Esophagus (tissue), 2 donors: ENCODE data around the gene HMGCL. TPM values are rescaled to one million over a fixed set of nuclear protein-coding genes. Genes with fewer than 3 reads are reported as not detected.

ENCODE experiments used
- H3K27ac ChIP-seq, 2 donors: one replicate each; pipeline ENCODE4 v1.5.1; 2013; ENCODE audit warnings: low read depth in 2 of 2, mild to moderate bottlenecking in 2 of 2, inconsistent platforms in 1 of 2, low read length in 1 of 2, moderate library complexity in 1 of 2
- H3K27me3 ChIP-seq, 2 donors: one replicate each; pipeline ENCODE4 v1.6.1; 2013; ENCODE audit warnings: low read length in 2 of 2, control low read depth in 1 of 2, mild to moderate bottlenecking in 1 of 2; ENCODE audit not compliant: insufficient read depth in 2 of 2, control insufficient read depth in 1 of 2
- H3K36me3 ChIP-seq, 2 donors: one replicate each; pipeline ENCODE4 v1.6.1; 2013; ENCODE audit warnings: low read length in 1 of 2; ENCODE audit not compliant: control insufficient read depth in 2 of 2, insufficient read depth in 2 of 2
- H3K4me1 ChIP-seq, 2 donors: one replicate each; pipeline ENCODE4 v1.6.1; 2013; ENCODE audit warnings: low read length in 1 of 2; ENCODE audit not compliant: control insufficient read depth in 2 of 2, insufficient read depth in 2 of 2
- H3K4me3 ChIP-seq, 2 donors: one replicate each; pipeline ENCODE4 v1.5.1; 2013; ENCODE audit warnings: low read length in 2 of 2, mild to moderate bottlenecking in 2 of 2, low read depth in 1 of 2, moderate library complexity in 1 of 2
- H3K9me3 ChIP-seq, 2 donors: one replicate each; pipeline ENCODE4 v1.6.1; 2013; ENCODE audit warnings: mild to moderate bottlenecking in 2 of 2, low read depth in 1 of 2, low read length in 1 of 2, moderate library complexity in 1 of 2; ENCODE audit not compliant: control insufficient read depth in 2 of 2, insufficient read depth in 1 of 2
- WGBS, 2 donors: extraction: QIAGEN DNeasy Blood & Tissue Kit; methylation state at CpG; one replicate each; pipeline ENCODE4 v1.1.7; 2013; 5-methylcytosine and 5-hydroxymethylcytosine counted together
- polyA plus RNA-seq, 2 donors: library from polyadenylated mRNA; stranded (reverse); fragments of 200-250 nt; gene quantifications; one replicate each; pipeline ENCODE4 v1.2.3, GENCODE V29; 2013
- donor health status: healthy with polysubstance abuse.
- donor health status: Bipolar disorder and iron deficiency.

Gene HMGCL
- polyA plus RNA-seq, 2 donors: 16.8 to 27.4 TPM

- 58 to 62% methylated on average over 10 of the region's 10 CpGs for WGBS, 2 donors
- peaks cover 8 to 12% of the 10 kb centered on the region in 2 donors for H3K36me3 ChIP-seq
- no peak overlapping the region for H3K27ac ChIP-seq
- no peak overlapping the region for H3K4me3 ChIP-seq
- peaks cover 0 to 12% of the 10 kb centered on the region in 2 donors for H3K4me1 ChIP-seq
- H3K9me3 ChIP-seq: no peaks in the 10 kb centered on the region
- no peaks in the 10 kb centered on the region for H3K27me3 ChIP-seq
These were observed 23.4 kb downstream of the HMGCL start for GRCh38 chr1:23801876-23802275.

GRCh38 chr1:23801338-23801748 lies 23.9 kb downstream of the HMGCL start:
- H3K27me3 ChIP-seq: no peaks in the 10 kb centered on the region
- H3K27ac ChIP-seq: peak overlapping the region; percentile 81 to 85
- peaks cover 7 to 18% of the 10 kb centered on the region in 2 donors for H3K36me3 ChIP-seq

GRCh38 chr1:23800400-23801337 lies 24.6 kb downstream of the HMGCL start, which contains the start of gene GALE:
GALE (minus strand) TSS chr1:23800754; CDS start chr1:23799007, 1,747 bp downstream.
- H3K9me3 ChIP-seq: no peaks in the 10 kb centered on the region
- H3K27me3 ChIP-seq: no peaks in the 10 kb centered on the region
- WGBS, 2 donors: 0 to 1% methylated on average over 61 to 82 of the region's 82 CpGs
- peak within 1 kb of the TSS; percentile 65 to 72 for H3K4me3 ChIP-seq
- H3K4me1 ChIP-seq: peaks cover 0 to 15% of the 10 kb centered on the region in 2 donors
- H3K27ac ChIP-seq: peak within 1 kb of the TSS; percentile 88 to 93
- peaks cover 10 to 23% of the 10 kb centered on the region in 2 donors for H3K36me3 ChIP-seq

More at GRCh38 chr1:23801338-23801748, 23.9 kb downstream of the HMGCL start:
- peak overlapping the region; percentile 55 to 65 for H3K4me3 ChIP-seq
- WGBS, 2 donors: 15 to 24% methylated on average over 19 of the region's 19 CpGs
- H3K9me3 ChIP-seq: no peaks in the 10 kb centered on the region
- peaks cover 0 to 15% of the 10 kb centered on the region in 2 donors for H3K4me1 ChIP-seq

GRCh38 chr1:23799570-23800399 lies 25.4 kb downstream of the HMGCL start:
- Histone ChIP-seq H3K9me3 (no peaks in the 10 kb centered on the region), H3K27ac (peak overlapping the region; percentile 88 to 93), H3K36me3 (peaks cover 11 to 23% of the 10 kb centered on the region in 2 donors), H3K4me1 (peaks cover 0 to 15% of the 10 kb centered on the region in 2 donors), H3K27me3 (no peaks in the 10 kb centered on the region), H3K4me3 (peak overlapping the region; percentile 65 to 72)
- 1 to 3% methylated on average over 48 of the region's 48 CpGs for WGBS, 2 donors

- no peaks in the 10 kb centered on the region for H3K27me3 ChIP-seq
- H3K4me3 ChIP-seq: peak overlapping the region; percentile 65 to 72
- 44 to 47% methylated on average over 7 of the region's 7 CpGs for WGBS, 2 donors
- peaks cover 0 to 15% of the 10 kb centered on the region in 2 donors for H3K4me1 ChIP-seq
- H3K27ac ChIP-seq: peak overlapping the region; percentile 88 to 93
- H3K9me3 ChIP-seq: no peaks in the 10 kb centered on the region
- H3K36me3 ChIP-seq: peaks cover 11 to 28% of the 10 kb centered on the region in 2 donors
These were observed 26.0 kb downstream of the HMGCL start for GRCh38 chr1:23799255-23799569.

- WGBS, 2 donors: 70 to 77% methylated on average over 11 to 12 of the region's 12 CpGs
- Histone ChIP-seq H3K4me3 (peak overlapping the region; percentile 65 to 72), H3K27ac (peak overlapping the region; percentile 88 to 93), H3K4me1 (peaks cover 0 to 15% of the 10 kb centered on the region in 2 donors), H3K36me3 (peaks cover 11 to 28% of the 10 kb centered on the region in 2 donors), H3K9me3 (no peaks in the 10 kb centered on the region), H3K27me3 (no peaks in the 10 kb centered on the region)
These were observed 26.5 kb downstream of the HMGCL start for GRCh38 chr1:23798662-23799142.

GRCh38 chr1:23797478-23798448 lies 27.5 kb downstream of the HMGCL start:
- peak overlapping the region in 1 of 2 donors; percentile 65 for H3K4me3 ChIP-seq
- peaks cover 0 to 22% of the 10 kb centered on the region in 2 donors for H3K4me1 ChIP-seq
- 75 to 76% methylated on average over 20 of the region's 20 CpGs for WGBS, 2 donors

GRCh38 chr1:23796466-23797271 lies 28.6 kb downstream of the HMGCL start:
- H3K9me3 ChIP-seq: no peaks in the 10 kb centered on the region
- H3K27me3 ChIP-seq: no peaks in the 10 kb centered on the region
- H3K4me3 ChIP-seq: no peak overlapping the region
- H3K36me3 ChIP-seq: peaks cover 11 to 31% of the 10 kb centered on the region in 2 donors
- WGBS, 2 donors: 65 to 67% methylated on average over 17 of the region's 17 CpGs
- peak overlapping the region in 1 of 2 donors; percentile 3 for H3K27ac ChIP-seq
- peaks cover 7 to 29% of the 10 kb centered on the region in 2 donors for H3K4me1 ChIP-seq

More at GRCh38 chr1:23797478-23798448, 27.5 kb downstream of the HMGCL start:
- Histone ChIP-seq H3K36me3 (peaks cover 11 to 31% of the 10 kb centered on the region in 2 donors), H3K9me3 (no peaks in the 10 kb centered on the region), H3K27me3 (no peaks in the 10 kb centered on the region), H3K27ac (peak overlapping the region in 1 of 2 donors; percentile 21)
